PC-3 (cell line): ENCODE data around the gene TREM1. TPM values are rescaled to one million over a fixed set of nuclear protein-coding genes. Genes with fewer than 3 reads are reported as not detected.

ENCODE experiments used
- ATAC-seq: fragments of 200-7000 bp; cut with Tn5 transposase; 2 replicates; pipeline ENCODE4 v1.9.1; 2020; ENCODE audit warnings: mild to moderate bottlenecking, moderate library complexity
- BruUV-seq: library from RNA; stranded (reverse); fragments of 400-500 nt; replicated peaks from 2 replicates; lab custom pipeline; 2021; lab: Mats Ljungman, UMichigan
- CTCF ChIA-PET: fragments of 300-600 bp; sonication (Branson Sonifier 250); formaldehyde crosslinking; loops from one replicate; lab custom pipeline; 2022; ENCODE audit warnings: antibody characterized with exemption; lab: Charles Lee
- POLR2A ChIA-PET: fragments of 300-600 bp; sonication (Branson Sonifier 250); formaldehyde crosslinking; loops from one replicate; lab custom pipeline; 2022; ENCODE audit warnings: antibody characterized with exemption; ENCODE audit not compliant: unreplicated experiment; lab: Charles Lee
- DNase-seq: peaks from one replicate; pipeline ENCODE4 v3.0.0-alpha.2; 2015
- H2AFZ ChIP-seq: fragments of 300-600 bp; sonication (generic); 2 replicates; pipeline ENCODE4 v1.6.0; 2016; ENCODE audit warnings: antibody characterized with exemption, low read length
- H3F3A ChIP-seq: fragments of 300-600 bp; sonication (generic); one replicate; pipeline ENCODE4 v1.6.0; 2017; ENCODE audit warnings: antibody characterized with exemption, low read length, control low read depth, mild to moderate bottlenecking; ENCODE audit not compliant: unreplicated experiment
- H3K27ac ChIP-seq: fragments of 300-600 bp; sonication (generic); 2 replicates; pipeline ENCODE4 v1.5.1; 2016; ENCODE audit warnings: mild to moderate bottlenecking, low read length
- H3K27me3 ChIP-seq: fragments of 300-600 bp; sonication (generic); 2 replicates; pipeline ENCODE4 v1.6.1; 2016; ENCODE audit warnings: low read length, mixed read lengths
- H3K36me3 ChIP-seq: fragments of 300-600 bp; sonication (generic); 2 replicates; pipeline ENCODE4 v1.6.1; 2016; ENCODE audit warnings: low read depth, mixed run types, low read length, mixed read lengths
- H3K4me1 ChIP-seq: fragments of 300-600 bp; sonication (generic); 2 replicates; pipeline ENCODE4 v1.5.1; 2016; ENCODE audit warnings: low read length; ENCODE audit not compliant: insufficient read depth
- H3K4me2 ChIP-seq: fragments of 300-600 bp; sonication (generic); 2 replicates; pipeline ENCODE4 v1.6.0; 2016; ENCODE audit warnings: low read length
- H3K4me3 ChIP-seq: fragments of 300-600 bp; sonication (generic); 2 replicates; pipeline ENCODE4 v1.5.1; 2016; ENCODE audit warnings: mild to moderate bottlenecking, low read length, mixed read lengths
- H3K79me2 ChIP-seq: fragments of 300-600 bp; sonication (generic); 2 replicates; pipeline ENCODE4 v1.6.1; 2017; ENCODE audit warnings: low read length, mixed read lengths
- H3K9ac ChIP-seq: fragments of 300-600 bp; sonication (generic); 2 replicates; pipeline ENCODE4 v1.6.0; 2016; ENCODE audit warnings: mild to moderate bottlenecking, low read length
- H3K9me2 ChIP-seq: fragments of 300-600 bp; sonication (generic); replicated peaks from 2 replicates; pipeline ENCODE4 v1.6.1; 2016; ENCODE audit warnings: mixed run types, low read length, mixed read lengths
- H3K9me3 ChIP-seq: fragments of 300-600 bp; sonication (generic); 2 replicates; pipeline ENCODE4 v1.6.1; 2016; ENCODE audit warnings: low read length, mixed read lengths
- H4K20me1 ChIP-seq: fragments of 300-600 bp; sonication (generic); 2 replicates; pipeline ENCODE4 v1.6.1; 2016; ENCODE audit warnings: low read length, mixed read lengths
- CTCF ChIP-seq: fragments of 300-600 bp; sonication (generic); conservative IDR thresholded peaks from 2 replicates; pipeline ENCODE4 v1.5.1; 2017; ENCODE audit warnings: antibody characterized with exemption, low read depth, mild to moderate bottlenecking, low read length
- EZH2 ChIP-seq: fragments of 300-600 bp; sonication (generic); IDR thresholded peaks from one replicate; pipeline ENCODE4 v1.6.1; 2017; ENCODE audit warnings: antibody characterized with exemption, mild to moderate bottlenecking, low read length; ENCODE audit not compliant: unreplicated experiment
- EZH2phosphoT487 ChIP-seq: fragments of 300-600 bp; sonication (generic); IDR thresholded peaks from 2 replicates; pipeline ENCODE4 v1.6.1; 2018; ENCODE audit warnings: mild to moderate bottlenecking, antibody characterized with exemption, low read length, borderline replicate concordance
- intact Hi-C: fragments of 100-400 bp; cut with micrococcal nuclease; formaldehyde crosslinking; loops from 2 replicates; pipeline ENCODE4 v1.9.0; 2023
- total RNA-seq: library from RNA; depleted of rRNA; stranded (reverse); fragments of >200 nt; gene quantifications from 2 replicates; pipeline ENCODE4 v1.2.3, GENCODE V29; 2014

TREM1 gene
- total RNA-seq, 1 experiment from 2014 or later = 0.98 TPM

- POLR2A ChIA-PET = no interaction called here
Observed at GRCh38 chr6:41318261-41318653, 31.8 kb upstream of the TREM1 start.

GRCh38 chr6:41315943-41316620 is 29.6 kb upstream of the TREM1 start:
- TF ChIP-seq EZH2phosphoT487 = no peak
- TF ChIP-seq EZH2 = no peak
- TF ChIP-seq CTCF = no peak
- Histone ChIP-seq H3K36me3 (no peaks in the 10 kb centered on the region), H4K20me1 (no peaks in the 10 kb centered on the region), H2AFZ (no peak overlapping the region), H3K4me1 (peaks cover 18% of the 10 kb centered on the region), H3K9ac (no peak overlapping the region), H3K9me3 (no peaks in the 10 kb centered on the region), H3K9me2 (no peaks in the 10 kb centered on the region), H3K27ac (no peak overlapping the region), H3K4me2 (no peak overlapping the region), H3K79me2 (no peaks in the 10 kb centered on the region), H3F3A (no peaks in the 10 kb centered on the region), H3K27me3 (peaks cover 60% of the 10 kb centered on the region), H3K4me3 (no peak overlapping the region)
- BruUV-seq = no TSS peak
- DNase-seq (no peak), ATAC-seq (no peak)
- ChIA-PET POLR2A (no interaction called here), CTCF (no interaction called here)
- intact Hi-C loops = loop anchor here (5.0 to 10.0 kb wide), 3 partner anchors 224 to 1971 kb away; partner anchors contain the start of genes NFYA and OARD1

More at GRCh38 chr6:41318261-41318653, 31.8 kb upstream of the TREM1 start:
- no peak overlapping the region for H3K9ac ChIP-seq
- H3K9me2 ChIP-seq = no peaks in the 10 kb centered on the region
- DNase-seq (no peak), ATAC-seq (no peak)
- H3K27me3 ChIP-seq = peaks cover 41% of the 10 kb centered on the region
- peak overlapping the region; percentile 83 for H2AFZ ChIP-seq
- CTCF ChIA-PET = interaction anchor here (0.9 kb wide), 1 partner anchor 11 kb away, joined by 3 read pairs; no protein-coding TSS in a partner anchor
- peak overlapping the region; percentile 88 for H3K4me2 ChIP-seq
- BruUV-seq = no TSS peak
- no peaks in the 10 kb centered on the region for H3K36me3 ChIP-seq
- H3K4me3 ChIP-seq = peak overlapping the region; percentile 65
- peaks cover 18% of the 10 kb centered on the region for H3K4me1 ChIP-seq
- TF ChIP-seq EZH2phosphoT487 (no peak), EZH2 (no peak), CTCF (no peak)
- H3K27ac ChIP-seq = no peak overlapping the region
- no peaks in the 10 kb centered on the region for H3F3A ChIP-seq
- no peaks in the 10 kb centered on the region for H3K9me3 ChIP-seq
- intact Hi-C loops = loop anchor here (1.0 to 10.0 kb wide), 5 partner anchors 12 to 1973 kb away; partner anchors contain the start of genes NFYA and OARD1
- H3K79me2 ChIP-seq = no peaks in the 10 kb centered on the region
- H4K20me1 ChIP-seq = no peaks in the 10 kb centered on the region

GRCh38 chr6:41315203-41315602 is 28.7 kb upstream of the TREM1 start:
- Histone ChIP-seq H3K79me2 (no peaks in the 10 kb centered on the region), H4K20me1 (no peaks in the 10 kb centered on the region), H3K4me1 (peaks cover 16% of the 10 kb centered on the region), H3F3A (no peaks in the 10 kb centered on the region), H3K9ac (no peak overlapping the region), H3K4me3 (no peak overlapping the region), H3K36me3 (no peaks in the 10 kb centered on the region), H3K4me2 (no peak overlapping the region), H2AFZ (no peak overlapping the region), H3K27me3 (peaks cover 62% of the 10 kb centered on the region), H3K9me2 (no peaks in the 10 kb centered on the region), H3K9me3 (no peaks in the 10 kb centered on the region), H3K27ac (no peak overlapping the region)
- POLR2A ChIA-PET = interaction anchor here (0.6 kb wide), 1 partner anchor 243 kb away, joined by 4 read pairs; the partner anchor contains the start of gene OARD1
- intact Hi-C loops = loop anchor here (5.0 to 10.0 kb wide), 3 partner anchors 223 to 1970 kb away; partner anchors contain the start of genes NFYA and OARD1
- no peak for ATAC-seq
- TF ChIP-seq EZH2phosphoT487 (no peak), CTCF (no peak), EZH2 (no peak)
- BruUV-seq = no TSS peak
- CTCF ChIA-PET = no interaction called here
- DNase-seq = no peak
